Daoy (cell line): Measurements from ENCODE around the gene RNFT2. TPM values are rescaled to one million over a fixed set of nuclear protein-coding genes. Genes with fewer than 3 reads are reported as not detected.

ENCODE experiments used
- DNase-seq: peaks from one replicate; pipeline ENCODE4 v3.0.0-alpha.2; 2015; ENCODE audit warnings: low read depth
- total RNA-seq: library from RNA; depleted of rRNA; stranded (reverse); fragments of >200 nt; shearing (Covaris generic); gene quantifications from 2 replicates; pipeline ENCODE4 v1.2.3, GENCODE V29; 2014

RNFT2 gene
- total RNA-seq, 1 experiment from 2014 or later, result 11.4 TPM

DNA sequence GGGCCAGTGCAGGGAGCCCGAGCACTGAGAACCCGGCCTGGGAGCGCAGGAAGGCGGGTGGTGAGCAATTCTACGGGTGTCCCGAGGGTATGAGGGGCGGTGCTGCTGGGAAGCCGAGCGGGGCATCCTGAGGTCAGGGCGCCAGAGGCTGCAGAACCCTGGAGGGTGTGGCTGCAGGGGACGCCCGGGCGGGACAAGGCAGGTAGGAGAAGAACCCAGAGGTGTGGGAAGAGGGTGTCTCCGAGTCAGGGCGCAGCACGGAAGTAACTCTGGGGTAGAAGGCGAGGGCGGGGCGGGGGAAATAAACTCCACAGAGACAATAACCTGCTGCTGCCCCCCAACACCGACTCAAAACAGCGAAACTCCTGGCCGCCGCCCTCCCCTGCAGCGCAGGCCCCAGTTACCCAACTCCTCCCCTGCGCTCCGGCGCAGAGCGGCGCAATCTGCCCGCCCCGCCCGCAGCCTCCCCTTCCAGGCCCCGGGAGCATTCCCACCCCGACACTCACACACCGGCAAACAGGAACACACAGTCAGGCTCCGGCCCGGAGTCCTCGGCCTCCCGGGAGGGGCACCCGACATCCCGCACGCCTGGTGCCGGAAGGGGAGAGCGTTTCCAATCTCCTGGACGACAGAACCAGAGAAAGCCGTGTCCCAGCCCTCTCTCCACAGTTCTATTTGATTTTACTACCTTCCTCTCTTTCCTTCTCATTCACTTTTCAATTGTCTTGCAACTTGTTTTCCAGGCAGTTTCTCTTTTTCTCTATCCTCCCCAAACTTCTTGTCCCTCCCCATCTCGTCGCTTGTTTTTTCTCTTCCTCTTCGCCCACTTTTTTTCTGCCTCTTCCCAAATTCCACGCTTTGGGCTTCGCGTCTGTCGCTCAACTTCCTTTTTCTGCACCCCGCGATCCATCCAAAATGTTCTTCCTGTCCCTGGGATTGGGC, 140.7 kb downstream of the RNFT2 start:
- DNase-seq, result no peak

DNA sequence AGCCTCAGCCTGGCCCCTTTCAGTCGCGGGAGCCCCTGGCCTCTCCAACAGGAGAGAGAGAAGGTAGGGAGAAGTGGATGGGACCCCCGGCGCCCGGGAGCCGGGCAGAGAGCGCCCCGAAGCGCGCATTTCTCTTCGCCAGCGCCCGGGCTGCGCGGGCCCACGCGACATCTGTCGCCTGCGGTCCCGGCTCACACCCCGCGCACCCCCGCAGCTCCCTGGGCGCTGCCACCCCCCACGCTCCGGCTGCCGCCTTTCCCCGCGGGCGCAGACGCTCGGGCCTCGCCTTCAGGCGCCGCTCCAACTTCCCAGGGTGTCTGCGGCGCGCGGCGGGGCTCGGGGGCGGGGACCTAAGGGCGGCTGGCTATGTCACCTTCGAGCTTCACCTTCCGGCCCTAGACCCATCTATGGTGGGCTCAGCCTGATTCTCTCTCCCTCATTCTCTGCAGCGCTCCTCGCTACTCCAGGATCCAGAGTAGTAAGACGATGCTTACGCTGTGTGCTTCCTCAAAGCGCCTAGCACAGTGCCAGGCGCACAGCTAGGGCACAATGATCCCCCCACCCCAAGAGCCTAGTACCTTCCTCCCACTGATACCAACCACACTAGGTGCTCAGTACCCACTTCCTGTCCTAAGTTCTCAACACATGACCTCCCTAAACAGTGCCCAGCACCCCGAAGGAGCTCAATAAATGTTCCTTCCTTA, 141.5 kb downstream of the RNFT2 start:
- no peak for DNase-seq

DNA sequence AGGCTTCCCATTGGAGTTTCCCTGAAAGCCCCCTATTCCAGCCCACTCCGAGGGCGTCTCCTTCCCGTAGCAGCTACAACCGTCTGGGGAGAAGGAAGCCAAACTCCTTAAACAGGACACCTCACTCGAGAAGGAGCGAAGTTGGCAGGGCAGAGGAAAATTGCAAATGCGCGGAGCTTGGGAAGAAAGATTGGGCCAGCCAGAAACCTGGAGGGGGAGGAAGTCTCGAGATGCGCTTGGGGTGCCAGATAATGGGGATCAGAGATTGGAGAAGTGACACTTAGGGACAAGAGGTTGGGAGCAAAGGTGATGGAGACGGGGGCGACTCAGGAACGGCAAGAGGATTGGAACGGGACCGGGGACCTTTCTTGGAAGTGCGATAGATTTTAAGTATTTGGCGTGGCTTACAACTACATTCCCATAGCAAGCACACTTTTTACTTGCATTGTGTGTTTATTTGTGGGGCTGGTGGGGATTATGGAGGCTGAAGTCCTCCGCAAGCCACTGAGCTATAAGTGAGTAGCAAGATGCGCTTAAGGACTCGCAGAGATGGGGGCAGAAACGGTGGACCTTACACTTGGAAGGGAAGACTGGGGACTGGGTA, 142.2 kb downstream of the RNFT2 start:
- DNase-seq, result no peak

DNA sequence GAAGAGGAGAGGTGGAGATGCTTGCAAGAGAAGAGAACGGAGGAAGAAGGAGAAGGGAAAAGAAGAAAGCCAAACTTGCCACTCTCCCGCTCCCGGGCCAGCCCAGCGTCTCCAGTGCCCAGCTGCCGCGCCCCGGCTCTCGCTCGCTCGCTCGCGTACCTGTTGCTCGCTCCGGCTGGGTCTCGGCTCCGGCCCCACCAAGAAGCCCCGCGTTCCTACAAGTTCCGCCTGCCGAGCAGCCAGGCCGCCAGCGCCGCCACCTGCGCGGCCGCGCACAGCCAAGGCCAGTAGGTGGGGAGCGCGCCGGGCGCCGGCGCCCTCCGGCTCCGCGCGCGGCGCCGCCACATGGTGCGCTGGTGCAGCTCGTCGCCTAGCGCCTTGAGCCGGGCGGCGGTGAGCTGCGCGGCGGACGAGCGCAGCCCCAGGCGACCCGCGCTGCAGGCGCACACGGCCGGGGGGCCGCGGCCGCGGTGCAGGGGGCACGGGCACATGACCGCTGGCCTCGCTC, 142.8 kb downstream of the RNFT2 start:
- DNase-seq, result peak; percentile 70

GRCh38 chr12:116881325-116881876, 143.3 kb downstream of the RNFT2 start, which contains the start of gene HRK:
Gene HRK, minus strand, starts transcription at chr12:116881441. Its CDS starts 134 bp downstream, at chr12:116881307.
- no peak for DNase-seq

- DNase-seq, result no peak
These were observed 143.9 kb downstream of the RNFT2 start for GRCh38 chr12:116881877-116882507.

- DNase-seq, result peak; percentile 30
These were observed 144.6 kb downstream of the RNFT2 start for GRCh38 chr12:116882742-116883141.

GRCh38 chr12:116884871-116885270, 146.8 kb downstream of the RNFT2 start:
- DNase-seq, result no peak

DNA sequence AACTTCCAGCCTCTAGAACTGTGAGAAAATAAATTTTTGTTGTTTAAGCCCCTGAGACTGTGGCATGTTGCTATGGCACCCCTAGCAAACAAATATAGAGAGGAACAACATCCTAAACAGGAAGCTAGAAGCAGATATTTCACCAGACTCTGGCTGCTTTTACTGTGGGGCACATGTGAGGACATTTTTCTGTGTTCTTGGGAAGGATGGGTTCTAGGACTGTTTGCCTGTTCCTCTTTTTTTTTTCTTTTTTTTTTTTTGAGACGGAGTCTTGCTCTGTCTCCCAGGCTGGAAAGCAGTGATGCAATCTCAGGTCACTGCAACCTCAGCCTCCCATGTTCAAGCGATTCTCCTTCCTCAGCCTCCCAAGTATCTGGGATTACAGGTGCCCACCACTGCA, 147.4 kb downstream of the RNFT2 start:
- DNase-seq, result no peak

DNA sequence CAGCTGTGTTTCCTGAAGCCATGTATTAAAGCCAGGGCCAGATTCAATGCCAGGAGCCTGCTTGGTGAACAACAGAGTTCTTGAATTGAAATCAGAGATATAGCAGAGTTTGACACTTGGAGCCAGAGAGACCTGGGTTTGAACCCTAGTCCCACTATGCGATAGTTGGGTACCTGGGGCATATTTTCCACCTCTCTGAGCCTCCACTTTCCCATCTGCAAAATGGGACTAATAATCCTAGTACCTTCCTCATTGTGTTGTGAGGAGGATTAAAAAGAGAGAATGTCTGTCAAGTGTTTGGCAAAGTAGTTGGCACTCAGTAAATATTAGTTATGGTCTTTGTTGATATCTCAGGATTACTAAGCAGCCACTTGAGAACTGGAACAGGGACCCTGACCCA, 149.1 kb downstream of the RNFT2 start:
- DNase-seq, result no peak

DNA sequence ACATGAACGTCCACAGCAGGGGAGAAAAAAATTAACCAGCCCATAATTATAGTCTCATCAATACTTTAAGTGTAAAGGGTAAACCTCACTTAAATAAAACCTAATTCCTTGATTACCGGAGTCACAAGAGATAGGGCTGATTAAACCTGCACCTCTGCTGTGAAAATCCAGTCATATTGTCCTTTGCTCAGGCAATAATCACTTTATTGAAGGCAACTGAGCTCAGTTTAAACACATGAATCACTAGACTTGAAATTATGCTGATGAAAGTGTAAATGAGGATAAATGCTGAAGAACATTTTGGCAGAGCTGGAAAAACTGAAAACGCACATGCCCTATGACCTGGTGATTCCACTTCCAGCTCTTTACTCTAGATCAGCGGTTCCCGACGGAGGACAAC, 149.8 kb downstream of the RNFT2 start:
- no peak for DNase-seq

GRCh38 chr12:116890330-116890729, 152.2 kb downstream of the RNFT2 start:
- DNase-seq, result no peak

DNA sequence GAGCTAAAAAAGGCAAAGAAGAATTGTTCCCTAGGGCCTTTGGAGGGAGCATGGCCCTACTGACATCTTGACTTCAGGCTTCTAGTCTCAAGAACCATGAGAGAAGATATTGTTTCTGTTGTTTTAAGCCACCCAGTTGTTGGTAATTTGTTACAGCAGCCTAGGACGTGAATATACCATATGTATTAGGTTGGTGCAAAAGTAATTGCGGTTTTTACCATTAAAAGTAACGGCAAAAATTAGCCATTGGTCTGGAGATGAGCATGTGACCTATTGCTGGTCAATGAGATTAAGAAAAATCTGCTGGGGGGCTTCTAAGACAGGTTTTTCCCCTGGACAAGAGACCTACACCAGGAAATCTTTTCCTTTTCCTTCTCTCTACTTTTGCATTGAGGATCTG, 152.9 kb downstream of the RNFT2 start:
- no peak for DNase-seq

- DNase-seq, result peak; percentile 33
These were observed 154.4 kb downstream of the RNFT2 start for GRCh38 chr12:116892349-116893140.

DNA sequence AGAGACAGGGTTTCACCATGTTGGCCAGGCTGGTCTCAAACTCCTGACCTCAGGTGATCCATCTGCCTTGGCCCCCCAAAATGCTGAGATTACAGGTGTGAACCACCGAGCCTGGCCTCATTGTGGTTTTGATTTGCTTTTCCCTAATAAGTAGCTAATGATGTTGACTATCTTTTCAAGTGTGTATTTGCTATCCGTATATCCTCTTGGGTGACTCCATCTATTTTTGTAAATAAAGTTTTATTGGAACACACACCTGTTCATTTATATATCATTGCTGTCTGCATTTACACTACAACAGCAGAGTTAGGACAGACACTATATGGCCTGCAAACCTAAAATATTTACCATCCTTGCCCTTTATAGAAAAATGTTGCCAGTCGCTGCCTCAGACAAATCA, 156.8 kb downstream of the RNFT2 start:
- DNase-seq, result no peak

DNA sequence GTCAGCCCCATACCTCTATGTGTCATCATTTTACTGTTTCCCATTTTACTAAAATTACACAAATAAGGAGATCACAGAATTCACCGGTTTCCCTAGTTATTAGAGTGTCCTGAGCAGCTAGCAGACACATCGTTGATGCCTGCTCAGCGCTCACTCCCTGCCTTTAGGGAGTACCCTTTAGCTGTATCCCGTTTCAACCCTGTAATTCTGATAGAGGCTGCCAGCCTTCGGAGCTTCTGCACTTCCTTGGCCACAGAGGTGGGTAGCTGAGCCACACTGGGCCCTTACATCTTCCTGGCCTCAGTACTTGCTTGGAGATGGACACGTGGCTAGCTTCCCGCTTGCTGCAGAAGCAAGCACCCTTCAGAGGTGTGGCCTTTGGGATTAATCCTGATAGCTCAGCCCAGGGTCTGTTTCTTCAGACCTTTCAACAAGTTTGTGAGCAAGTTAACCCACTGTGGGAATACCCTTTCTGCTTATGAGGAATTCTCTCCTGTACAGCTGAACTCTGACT, 158.4 kb downstream of the RNFT2 start:
- DNase-seq, result no peak

- no peak for DNase-seq
These were observed 159.4 kb downstream of the RNFT2 start for GRCh38 chr12:116897476-116897875.

DNA sequence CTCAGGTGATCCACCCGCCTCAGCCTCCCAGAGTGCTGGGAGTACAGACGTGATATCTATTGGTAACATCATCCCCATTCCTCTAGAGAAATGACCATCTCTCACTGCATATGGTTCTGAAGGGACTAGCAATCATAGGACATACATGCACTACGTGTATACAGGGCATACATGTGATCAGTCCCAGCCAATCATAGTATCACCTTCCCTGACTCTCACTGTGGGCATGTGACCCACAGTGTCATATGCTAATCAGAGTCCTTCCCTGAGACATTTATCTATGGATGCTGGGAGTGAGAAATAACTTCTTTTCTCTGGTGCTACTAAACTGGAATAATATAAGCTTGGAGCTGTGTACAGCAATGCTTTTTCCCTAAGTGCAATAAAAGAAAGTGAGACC, 160.6 kb downstream of the RNFT2 start:
- DNase-seq, result peak; percentile 28

DNA sequence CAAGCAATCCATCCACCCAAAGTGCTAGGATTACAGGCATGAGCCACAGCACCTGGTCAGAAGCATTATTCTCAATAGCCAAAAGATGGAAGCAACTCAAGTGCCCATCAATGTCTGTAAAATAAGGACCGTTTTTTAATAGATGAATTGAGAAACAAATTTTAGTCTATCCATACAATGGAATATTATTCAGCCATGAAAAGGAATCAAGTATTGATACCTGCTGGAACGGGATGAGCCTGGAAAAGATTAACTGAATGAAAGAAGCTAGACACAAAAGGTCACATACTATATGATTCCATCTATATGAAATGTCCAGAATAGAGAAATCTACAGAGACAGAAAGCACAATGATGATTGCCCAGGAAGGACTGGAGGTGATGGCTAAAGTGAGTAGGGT, 163.5 kb downstream of the RNFT2 start:
- no peak for DNase-seq
